NCI-H2081 (cell line): ENCODE data around the gene DAPK2.

Experiments
- DNase-seq, 2 experiments: peaks; one replicate each; lab custom pipeline; 2025; lab: John Stamatoyannopoulos, UW

Gene DAPK2

DNA sequence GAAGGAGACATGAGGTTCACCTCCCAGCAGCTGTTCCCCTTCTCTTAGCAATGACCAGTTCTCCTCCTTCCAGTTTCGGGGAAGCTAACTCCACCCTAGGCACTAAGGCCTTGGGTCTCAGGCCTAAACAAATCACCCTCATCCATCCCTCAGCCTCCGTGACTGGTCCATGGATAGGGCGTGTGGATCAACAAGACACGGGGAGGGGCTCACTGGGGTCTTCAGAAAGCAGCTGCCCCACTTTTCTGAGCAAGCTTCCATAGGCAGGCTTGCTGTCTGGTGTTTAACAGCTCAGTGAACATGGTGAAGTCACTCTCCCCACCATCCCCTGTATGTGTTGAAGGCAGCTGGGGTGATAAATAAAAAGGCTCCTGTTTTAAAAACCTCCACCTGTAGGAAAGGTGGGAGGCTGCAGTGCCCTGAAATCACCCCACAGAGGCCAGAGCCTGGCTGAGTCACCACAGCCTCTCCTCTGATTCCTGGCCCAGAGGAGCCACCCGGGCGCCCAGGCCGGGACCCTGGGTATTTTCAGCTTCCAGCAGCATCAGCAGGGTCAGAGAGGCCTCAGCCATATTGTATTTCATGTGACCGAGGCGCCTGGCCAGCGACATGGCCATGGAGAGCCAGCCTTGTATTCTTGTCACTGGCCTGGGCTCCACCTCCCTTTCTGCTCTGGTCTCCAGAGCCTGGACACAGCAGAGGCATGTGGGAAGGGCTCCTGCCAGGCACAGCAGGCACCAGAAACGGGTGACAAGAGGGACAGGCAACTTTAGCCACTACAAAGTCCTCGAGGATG, 152.2 kb downstream of the DAPK2 start:
- DNase-seq: no peak

- no peak for DNase-seq
Measured at GRCh38 chr15:63892794-63893441, 153.4 kb downstream of the DAPK2 start.

- DNase-seq: no peak
Measured at GRCh38 chr15:63891768-63892133, 154.5 kb downstream of the DAPK2 start.

- peak; percentile 66 for DNase-seq
Measured at GRCh38 chr15:63891079-63891767, 155.1 kb downstream of the DAPK2 start.

GRCh38 chr15:63890617-63891016, 155.7 kb downstream of the DAPK2 start:
- no peak for DNase-seq

GRCh38 chr15:63889831-63890230, 156.5 kb downstream of the DAPK2 start:
- no peak for DNase-seq

- DNase-seq: no peak
Measured at GRCh38 chr15:63888823-63889222, 157.5 kb downstream of the DAPK2 start.

- DNase-seq: no peak
Measured at GRCh38 chr15:63888146-63888545, 158.1 kb downstream of the DAPK2 start.

- DNase-seq: no peak
Measured at GRCh38 chr15:63887630-63888029, 158.7 kb downstream of the DAPK2 start.

DNA sequence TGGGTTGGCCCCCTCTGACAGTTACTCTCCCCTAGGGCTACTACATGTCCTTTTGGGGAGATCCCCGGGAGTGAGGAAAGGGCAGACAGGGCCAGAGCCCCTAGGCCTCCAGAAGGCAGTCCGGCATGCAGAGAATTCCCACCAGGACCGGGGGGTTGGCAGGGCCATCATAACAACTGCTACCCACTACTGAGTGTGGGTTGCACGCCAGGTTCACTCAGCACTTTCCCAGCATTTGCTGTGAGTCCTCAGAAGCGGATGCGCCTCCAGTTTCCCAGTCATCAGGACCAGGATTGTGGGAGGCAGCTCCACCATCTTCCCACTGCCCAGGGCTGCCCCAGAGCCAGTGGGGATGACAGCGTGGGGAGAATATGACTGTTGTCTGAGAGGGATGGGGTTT, 161.3 kb downstream of the DAPK2 start:
- no peak for DNase-seq

DNA sequence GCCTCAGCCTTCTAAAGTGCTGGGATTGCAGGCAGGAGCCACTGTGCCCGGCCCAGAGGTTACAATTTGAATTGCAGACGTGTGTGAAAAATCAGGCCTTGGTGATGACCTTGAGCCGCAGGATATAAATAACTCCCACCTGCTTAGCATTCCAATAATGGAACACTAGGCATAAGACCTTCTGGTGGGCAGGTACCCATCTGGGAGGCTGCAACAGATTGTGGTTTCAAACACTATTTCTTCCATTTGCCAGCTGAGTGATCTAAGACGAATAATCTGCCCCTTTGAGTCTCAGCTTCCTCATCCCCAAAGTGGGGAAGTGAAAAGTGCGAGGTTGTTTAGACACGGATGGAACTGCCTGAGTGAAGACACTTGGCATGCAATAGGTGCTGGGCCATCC, 164.9 kb downstream of the DAPK2 start:
- no peak for DNase-seq

GRCh38 chr15:63880744-63881143, 165.5 kb downstream of the DAPK2 start:
- no peak for DNase-seq

DNA sequence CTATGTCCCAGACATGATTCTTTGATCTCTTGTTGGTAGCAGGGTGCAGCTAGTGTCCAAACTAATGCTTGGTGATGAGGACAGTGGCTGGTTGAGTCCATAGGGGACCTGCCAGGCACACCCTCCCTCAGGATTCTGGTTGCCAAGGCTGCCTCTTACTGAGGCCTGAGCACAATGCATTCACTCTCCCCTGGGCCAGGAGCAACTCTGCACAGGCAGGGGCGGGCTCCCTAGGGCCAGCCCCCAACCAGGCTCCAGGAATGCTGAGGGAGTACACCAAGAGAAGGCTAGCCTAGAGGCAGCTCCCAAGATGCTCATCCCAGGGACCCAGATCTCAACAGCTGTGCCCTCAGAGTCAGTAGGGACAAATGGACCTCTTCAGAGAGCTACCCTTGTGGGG, 166.3 kb downstream of the DAPK2 start:
- DNase-seq: no peak

DNA sequence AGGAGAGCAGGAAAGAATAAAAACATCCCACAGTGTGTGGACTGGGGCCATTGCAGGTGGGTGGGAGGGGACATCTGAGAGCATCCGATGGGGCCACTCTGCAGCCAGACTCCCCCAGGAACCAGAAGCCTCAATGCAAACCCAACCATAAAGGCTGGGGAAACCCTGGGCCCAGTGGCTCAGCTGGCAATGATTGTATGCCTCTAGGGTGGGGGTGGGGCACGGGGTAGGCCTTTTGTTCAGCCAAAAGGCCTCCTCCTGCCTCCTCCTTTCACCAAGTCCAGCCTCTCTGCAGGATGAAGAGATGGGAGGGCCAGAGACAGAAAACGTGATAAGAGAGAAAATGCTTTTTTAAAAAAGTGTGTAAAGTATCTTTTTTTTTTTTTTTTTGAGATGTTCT, 167.1 kb downstream of the DAPK2 start:
- no peak for DNase-seq

DNA sequence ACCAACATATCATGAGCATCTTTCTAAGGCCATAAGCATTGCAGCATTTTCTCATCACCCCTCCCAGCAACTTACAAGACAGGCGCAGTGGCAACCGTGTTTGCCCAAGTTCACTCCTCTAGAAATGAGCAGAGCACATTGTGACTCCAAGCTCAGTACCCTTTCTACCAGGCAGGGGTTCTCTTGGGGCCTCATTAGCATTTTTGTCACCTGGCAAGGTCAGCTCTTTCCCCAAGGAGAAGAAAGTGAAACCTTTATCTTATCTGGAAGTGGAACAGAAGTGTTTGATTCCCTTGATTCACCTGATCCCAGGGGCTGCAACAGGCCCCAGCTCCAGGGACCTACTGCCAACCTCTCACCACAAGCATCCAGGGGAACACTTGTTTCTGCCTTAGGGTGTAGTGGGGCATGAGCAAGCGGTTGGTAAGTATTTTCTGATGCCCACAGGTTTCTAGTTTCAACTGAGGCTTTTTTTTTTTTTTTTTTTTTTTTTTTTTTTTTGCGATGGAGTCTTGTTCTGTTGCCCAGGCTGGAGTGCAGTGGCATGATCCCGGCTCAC, 168.5 kb downstream of the DAPK2 start:
- DNase-seq: no peak

GRCh38 chr15:63876085-63876662, 170.1 kb downstream of the DAPK2 start:
- DNase-seq: no peak

DNA sequence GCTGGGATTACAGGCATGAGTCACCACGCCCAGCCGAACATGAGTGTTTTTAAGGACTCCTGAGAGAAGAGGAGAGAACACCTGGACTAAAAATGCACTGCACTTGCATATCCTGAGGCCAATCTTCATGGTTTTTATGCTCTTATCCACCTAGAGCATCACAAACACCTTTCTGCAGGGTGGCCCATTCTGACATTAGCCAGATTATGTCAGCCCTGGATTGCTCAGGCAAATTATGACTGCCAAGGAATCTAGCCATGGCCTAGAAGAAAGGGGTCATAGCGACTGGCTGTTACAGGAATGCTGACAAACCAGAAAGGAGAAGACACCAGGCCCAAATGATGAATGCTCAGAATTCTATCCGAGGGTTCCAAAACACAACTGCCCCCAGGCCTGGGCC, 171.7 kb downstream of the DAPK2 start:
- no peak for DNase-seq

DNA sequence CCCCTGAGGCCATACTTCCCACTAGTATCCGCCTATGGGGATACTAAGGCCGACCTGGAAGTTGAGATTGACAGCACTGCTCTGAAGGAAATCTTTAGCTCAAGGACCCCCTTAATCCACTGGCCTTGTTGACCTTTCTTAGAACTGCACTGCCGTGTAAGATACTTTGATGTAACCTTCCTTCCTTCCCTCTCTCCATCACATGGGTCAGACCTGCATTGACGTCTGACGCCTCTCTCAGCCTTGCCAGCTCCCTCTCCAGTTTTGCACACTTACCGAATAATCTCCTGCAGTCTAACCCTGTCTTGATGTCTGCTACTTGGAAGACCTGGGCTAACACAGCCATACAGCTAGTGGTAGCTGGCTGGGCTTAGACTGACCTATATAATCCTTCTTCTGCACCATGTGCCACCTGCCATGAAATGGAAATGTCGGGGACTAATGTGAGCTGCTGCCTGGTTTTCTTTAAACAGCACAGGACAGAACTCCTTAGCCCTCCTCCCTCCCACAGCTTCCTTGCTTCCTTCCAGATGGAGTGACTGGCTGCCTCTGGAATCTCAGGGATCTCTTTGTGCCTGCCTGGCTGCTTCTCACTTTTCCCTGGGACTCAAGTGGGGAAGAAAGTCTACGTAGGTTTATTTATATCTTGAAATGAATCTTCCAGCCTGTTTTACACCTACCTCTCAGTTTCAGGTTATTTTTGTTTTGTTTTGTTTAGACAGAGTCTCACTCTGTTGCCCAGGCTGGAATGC, 173.3 kb downstream of the DAPK2 start:
- no peak for DNase-seq

DNA sequence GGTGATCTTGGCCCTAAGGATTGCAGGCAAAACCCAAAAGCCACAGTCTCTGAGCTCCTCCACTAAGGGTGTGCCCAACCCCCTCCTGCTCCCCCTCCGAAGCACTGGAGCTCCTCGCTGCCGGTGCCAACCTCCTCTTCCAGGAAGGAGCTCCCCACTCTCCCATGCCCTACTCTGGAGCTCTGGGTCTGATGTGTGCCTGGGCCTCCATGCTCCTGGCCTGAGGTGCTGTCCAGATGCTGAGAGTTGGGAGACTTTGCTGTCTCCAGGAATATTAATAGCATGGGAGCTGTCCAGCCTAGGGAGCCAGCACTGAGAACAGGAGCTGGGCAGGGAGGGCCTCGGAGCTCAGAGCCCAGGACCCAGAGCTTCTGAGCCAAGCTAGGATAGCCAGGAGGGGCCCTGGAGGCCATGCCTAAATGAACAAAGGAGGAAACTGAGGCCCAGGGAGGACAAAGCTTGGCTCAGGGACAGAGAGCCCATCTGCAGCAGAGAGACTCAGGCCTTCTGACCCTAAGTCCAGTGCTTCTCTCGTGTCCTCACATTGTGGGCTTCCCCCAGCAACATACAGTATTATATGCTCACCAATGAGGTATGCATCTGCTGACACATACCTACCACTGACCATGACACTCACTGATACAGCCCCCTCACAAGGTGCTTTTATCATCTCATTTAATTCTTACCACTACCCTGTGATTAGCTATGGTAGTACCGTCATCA, 175.6 kb downstream of the DAPK2 start:
- DNase-seq: no peak

DNA sequence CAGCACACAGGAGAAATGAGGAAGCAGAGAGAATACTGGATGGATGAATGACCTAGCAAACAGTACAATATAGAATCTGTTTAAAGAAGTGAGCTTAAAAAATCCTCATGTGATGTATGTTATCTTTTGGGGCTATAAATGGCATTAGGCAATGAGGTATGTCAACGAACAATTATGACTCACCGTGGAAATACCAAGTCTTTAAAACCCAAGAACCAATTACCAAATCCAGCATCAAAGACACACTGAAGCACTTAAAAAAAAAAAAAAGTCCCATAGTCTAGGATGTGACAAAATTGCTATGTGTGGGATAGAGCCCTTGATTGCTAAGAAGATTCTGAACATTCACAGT, 176.3 kb downstream of the DAPK2 start:
- DNase-seq: no peak

DNA sequence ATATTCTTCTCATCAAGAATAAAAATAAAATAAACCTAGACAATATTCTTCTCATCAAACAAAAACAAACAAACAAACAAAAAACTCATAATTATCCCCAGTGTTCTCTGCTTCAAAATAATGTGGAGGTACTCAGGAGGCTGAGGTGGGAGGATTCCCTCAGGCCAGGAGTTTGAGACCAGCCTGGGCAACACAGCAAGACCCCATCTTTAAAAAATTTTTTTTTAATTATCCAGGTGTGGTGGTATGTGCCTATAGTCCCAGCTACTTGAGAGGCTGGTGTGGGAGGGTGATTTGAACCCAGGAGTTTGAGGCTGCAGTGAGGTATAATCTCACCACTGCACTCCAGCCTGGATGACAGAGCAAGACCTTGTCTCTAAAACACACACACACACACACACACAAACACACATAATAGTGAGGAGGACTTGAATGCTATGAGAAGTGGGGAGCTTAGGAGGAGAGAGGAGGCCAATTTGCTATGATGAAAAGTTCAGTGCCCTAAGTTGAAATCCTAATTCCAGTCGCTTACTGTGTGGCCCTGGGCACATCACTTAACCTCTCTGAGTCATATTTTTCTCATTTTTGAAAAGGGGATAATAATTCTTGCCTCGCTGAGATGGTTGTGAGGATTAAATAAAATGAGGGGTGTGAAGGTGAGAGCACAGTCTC, 176.8 kb downstream of the DAPK2 start:
- no peak for DNase-seq
